ENCODE data around the gene EPB41L3. TPM values are rescaled to one million over a fixed set of nuclear protein-coding genes. Genes with fewer than 3 reads are reported as not detected.

Gene EPB41L3
- total RNA-seq, 2 donors from 2014 or later: 25.0 to 182 TPM

DNA sequence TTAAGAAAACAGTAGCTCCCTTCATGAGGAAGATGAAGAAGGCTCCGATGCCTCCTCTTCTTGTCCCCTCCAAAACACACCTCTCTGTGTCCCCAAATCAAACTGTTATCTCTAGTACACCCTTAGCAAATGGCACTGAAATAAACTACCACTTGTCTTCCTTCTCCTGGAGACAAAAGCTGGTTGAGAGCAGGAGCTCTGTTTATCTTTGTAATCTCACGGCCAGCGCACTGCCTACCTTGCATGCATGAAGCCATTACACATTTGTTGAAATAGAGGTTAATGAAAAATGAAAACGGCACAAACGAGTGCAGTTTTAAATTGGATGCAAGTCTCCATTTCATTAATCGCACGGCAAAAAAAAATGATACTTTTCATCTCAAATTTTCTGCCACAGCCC, 113.7 kb downstream of the EPB41L3 start:
- Histone ChIP-seq H3K36me3 (no peaks in the 10 kb centered on the region), H3K4me1 (replicated peaks) (no peaks in the 10 kb centered on the region), H3K9me3 (no peaks in the 10 kb centered on the region), H3K27me3 (replicated peaks; ENCODE audit: insufficient read depth) (no peaks in the 10 kb centered on the region), H3K27ac (no peak overlapping the region), H3K4me3 (no peak overlapping the region)
- intact Hi-C loops (cut with DNase I): no loop called here
- WGBS: 61% methylated on average over 7 of the region's 7 CpGs
- TF ChIP-seq POLR2A (IDR thresholded peaks at IDR 0.05) (no peak), POLR2AphosphoS5 (IDR thresholded peaks at IDR 0.05) (no peak)
- TF ChIP-seq, protein P1, sequence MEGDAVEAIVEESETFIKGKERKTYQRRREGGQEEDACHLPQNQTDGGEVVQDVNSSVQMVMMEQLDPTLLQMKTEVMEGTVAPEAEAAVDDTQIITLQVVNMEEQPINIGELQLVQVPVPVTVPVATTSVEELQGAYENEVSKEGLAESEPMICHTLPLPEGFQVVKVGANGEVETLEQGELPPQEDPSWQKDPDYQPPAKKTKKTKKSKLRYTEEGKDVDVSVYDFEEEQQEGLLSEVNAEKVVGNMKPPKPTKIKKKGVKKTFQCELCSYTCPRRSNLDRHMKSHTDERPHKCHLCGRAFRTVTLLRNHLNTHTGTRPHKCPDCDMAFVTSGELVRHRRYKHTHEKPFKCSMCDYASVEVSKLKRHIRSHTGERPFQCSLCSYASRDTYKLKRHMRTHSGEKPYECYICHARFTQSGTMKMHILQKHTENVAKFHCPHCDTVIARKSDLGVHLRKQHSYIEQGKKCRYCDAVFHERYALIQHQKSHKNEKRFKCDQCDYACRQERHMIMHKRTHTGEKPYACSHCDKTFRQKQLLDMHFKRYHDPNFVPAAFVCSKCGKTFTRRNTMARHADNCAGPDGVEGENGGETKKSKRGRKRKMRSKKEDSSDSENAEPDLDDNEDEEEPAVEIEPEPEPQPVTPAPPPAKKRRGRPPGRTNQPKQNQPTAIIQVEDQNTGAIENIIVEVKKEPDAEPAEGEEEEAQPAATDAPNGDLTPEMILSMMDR (IDR thresholded peaks at IDR 0.05): no peak
- DNase-seq (ENCODE audit: low spot score): no peak

DNA sequence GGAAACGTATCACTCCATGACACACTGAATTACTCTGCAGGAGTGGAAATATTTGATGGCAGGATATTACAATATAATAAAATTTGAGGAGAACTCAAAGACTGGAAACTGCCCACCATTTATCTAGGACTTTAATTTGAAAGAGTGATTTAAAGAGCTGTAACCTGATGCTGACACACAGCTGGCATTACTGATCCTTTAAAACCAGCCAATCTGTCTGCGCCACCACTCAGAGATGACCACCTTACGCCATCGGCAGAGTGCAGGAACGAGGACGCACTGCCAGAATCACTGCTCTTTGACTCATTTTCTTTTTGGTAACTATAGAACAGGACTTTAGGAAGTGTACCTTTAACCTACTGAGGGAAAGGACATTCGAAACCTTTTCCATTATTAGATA, 114.1 kb downstream of the EPB41L3 start:
- WGBS: 71% methylated on average over 7 of the region's 7 CpGs
- H3K27me3 ChIP-seq (replicated peaks; ENCODE audit: insufficient read depth): no peaks in the 10 kb centered on the region
- H3K9me3 ChIP-seq: no peaks in the 10 kb centered on the region
- TF ChIP-seq POLR2AphosphoS5 (IDR thresholded peaks at IDR 0.05) (no peak), POLR2A (IDR thresholded peaks at IDR 0.05) (no peak)
- TF ChIP-seq, protein P1 (IDR thresholded peaks at IDR 0.05): no peak
- no peaks in the 10 kb centered on the region for H3K36me3 ChIP-seq
- DNase-seq (ENCODE audit: low spot score): no peak
- no peak overlapping the region for H3K27ac ChIP-seq
- intact Hi-C loops (cut with DNase I): no loop called here
- no peaks in the 10 kb centered on the region for H3K4me1 ChIP-seq (replicated peaks)
- no peak overlapping the region for H3K4me3 ChIP-seq

DNA sequence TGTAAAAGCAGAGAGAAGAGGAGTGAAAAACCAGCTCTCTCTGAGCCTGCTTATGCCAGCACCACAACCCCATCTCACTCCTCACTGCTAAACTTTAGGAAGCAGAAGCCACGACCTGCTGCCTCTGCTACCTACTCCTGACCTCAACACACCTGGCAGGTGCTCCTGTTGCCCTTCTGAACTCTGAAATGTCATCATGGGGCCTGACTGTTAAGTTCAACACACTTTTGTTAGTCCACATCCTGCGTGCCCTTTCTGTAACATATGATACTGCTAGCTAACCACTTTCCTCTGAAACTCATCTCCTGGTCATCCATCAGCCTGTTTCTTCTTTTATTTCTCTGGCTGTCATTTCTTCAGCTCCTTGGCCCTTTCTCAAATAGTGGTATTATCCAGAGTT, 118.1 kb downstream of the EPB41L3 start:
- no peaks in the 10 kb centered on the region for H3K36me3 ChIP-seq
- WGBS: 94% methylated on average over 2 of the region's 2 CpGs
- TF ChIP-seq, protein P1 (IDR thresholded peaks at IDR 0.05): no peak
- TF ChIP-seq POLR2AphosphoS5 (IDR thresholded peaks at IDR 0.05) (no peak), POLR2A (IDR thresholded peaks at IDR 0.05) (no peak)
- intact Hi-C loops (cut with DNase I): no loop called here
- no peaks in the 10 kb centered on the region for H3K9me3 ChIP-seq
- no peak for DNase-seq (ENCODE audit: low spot score)
- H3K27ac ChIP-seq: no peak overlapping the region
- H3K4me3 ChIP-seq: no peak overlapping the region
- no peaks in the 10 kb centered on the region for H3K27me3 ChIP-seq (replicated peaks; ENCODE audit: insufficient read depth)
- no peaks in the 10 kb centered on the region for H3K4me1 ChIP-seq (replicated peaks)

DNA sequence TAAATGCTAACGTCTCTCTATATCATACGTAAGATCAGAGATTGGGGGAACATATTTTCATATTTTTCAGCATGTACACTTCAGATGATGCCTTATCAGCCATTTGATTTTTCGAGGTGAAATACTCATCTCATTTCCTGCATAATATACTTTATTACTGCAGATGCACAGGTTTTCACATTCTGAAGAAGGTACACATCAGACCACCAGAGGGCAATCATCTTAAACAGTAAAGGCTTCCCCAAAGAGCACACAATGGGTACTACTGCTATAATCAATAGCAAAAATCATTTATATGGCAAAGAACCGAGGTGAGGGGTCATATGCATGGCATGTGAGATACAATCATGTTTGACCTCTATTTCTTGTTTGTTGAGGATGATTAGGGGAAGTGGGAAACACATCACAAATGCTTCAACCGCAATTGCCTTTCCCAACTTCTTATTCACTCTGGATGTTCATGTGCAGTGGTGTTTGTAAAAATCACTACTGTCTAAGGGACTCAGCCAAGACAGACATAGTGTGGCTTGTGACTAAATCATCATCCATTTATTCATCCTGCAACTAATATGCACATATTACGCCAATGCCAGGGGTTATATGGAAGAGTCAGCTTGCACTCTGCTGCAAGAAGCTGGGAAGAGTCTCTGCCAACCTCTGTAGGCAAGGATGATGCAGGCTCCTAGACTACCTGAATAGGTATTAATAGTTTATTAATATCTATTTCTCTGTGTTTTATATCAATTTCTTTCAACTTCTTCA, 118.7 kb downstream of the EPB41L3 start:
- intact Hi-C loops (cut with DNase I): no loop called here
- Histone ChIP-seq H3K4me3 (no peak overlapping the region), H3K9me3 (no peaks in the 10 kb centered on the region), H3K36me3 (no peaks in the 10 kb centered on the region), H3K27me3 (replicated peaks; ENCODE audit: insufficient read depth) (no peaks in the 10 kb centered on the region), H3K27ac (no peak overlapping the region), H3K4me1 (replicated peaks) (no peaks in the 10 kb centered on the region)
- 66% methylated on average over 6 of the region's 6 CpGs for WGBS
- DNase-seq (ENCODE audit: low spot score): no peak
- TF ChIP-seq, protein P1 (IDR thresholded peaks at IDR 0.05): peak in 2 of 4 experiments; percentile 27 to 46
- TF ChIP-seq POLR2AphosphoS5 (IDR thresholded peaks at IDR 0.05): no peak

DNA sequence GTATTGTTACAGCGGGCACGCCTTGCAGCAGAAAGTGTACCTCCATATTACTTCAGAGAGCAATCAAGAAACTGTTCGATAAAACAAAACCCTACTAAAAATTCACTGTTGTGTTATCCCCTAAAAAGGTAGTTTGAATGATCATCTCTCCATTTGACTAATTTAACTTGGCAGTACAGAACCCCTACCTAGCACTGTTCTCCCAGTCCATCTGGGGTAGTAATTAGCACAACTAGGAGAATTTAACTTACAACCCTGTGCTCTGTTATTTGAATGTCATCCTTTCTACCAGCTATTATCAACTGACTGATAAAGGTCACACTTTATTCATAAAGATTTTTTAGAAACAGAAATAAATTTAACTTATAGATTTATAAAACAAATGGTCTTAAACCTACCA, 121.2 kb downstream of the EPB41L3 start:
- intact Hi-C loops (cut with DNase I): no loop called here
- 90% methylated on average over 3 of the region's 3 CpGs for WGBS

More for the DNA sequence above, 121.2 kb downstream of the EPB41L3 start:
- no peak overlapping the region for H3K4me3 ChIP-seq
- no peaks in the 10 kb centered on the region for H3K36me3 ChIP-seq
- TF ChIP-seq POLR2AphosphoS5 (IDR thresholded peaks at IDR 0.05): no peak
- no peak for TF ChIP-seq POLR2A (IDR thresholded peaks at IDR 0.05)
- TF ChIP-seq, protein P1 (IDR thresholded peaks at IDR 0.05): no peak
- no peaks in the 10 kb centered on the region for H3K4me1 ChIP-seq (replicated peaks)
- no peaks in the 10 kb centered on the region for H3K9me3 ChIP-seq
- H3K27me3 ChIP-seq (replicated peaks; ENCODE audit: insufficient read depth): no peaks in the 10 kb centered on the region
- DNase-seq (ENCODE audit: low spot score): no peak
- no peak overlapping the region for H3K27ac ChIP-seq

Data from prostate gland (tissue), 2 donors.